ENCODE data around the gene AMN.

- TF ChIP-seq CBFB (CRISPR knock-in tag; IDR thresholded peaks at IDR 0.05) (no peak), CHD2 (IDR thresholded peaks at IDR 0.05; ENCODE audit: low read depth, low read length) (no peak), CTCF (IDR thresholded peaks at IDR 0.05 in 2 of 3, conservative IDR thresholded peaks at IDR 0.05 in 1 of 3; ENCODE audit: insufficient read depth in 2 of 3, low read depth in 1 of 3, low read length in 3 of 3) (no peak), SNAPC5 (CRISPR knock-in tag; IDR thresholded peaks at IDR 0.05) (no peak), SMAD1 (IDR thresholded peaks at IDR 0.05; ENCODE audit: low read depth, low read length, partially characterized antibody) (no peak), SRSF9 (IDR thresholded peaks at IDR 0.05; ENCODE audit: borderline replicate concordance, low read depth, low read length) (no peak), TEAD4 (IDR thresholded peaks at IDR 0.05; ENCODE audit: low read length) (no peak), TEAD4 (CRISPR knock-in tag; IDR thresholded peaks at IDR 0.05; ENCODE audit: borderline replicate concordance) (no peak), THAP12 (CRISPR knock-in tag; IDR thresholded peaks at IDR 0.05) (no peak), BACH1 (tag; IDR thresholded peaks at IDR 0.05) (no peak), NR4A1 (CRISPR knock-in tag; IDR thresholded peaks at IDR 0.05) (no peak), NR4A1 (tag; IDR thresholded peaks at IDR 0.05) (no peak), TARDBP (IDR thresholded peaks at IDR 0.05) (no peak)
Measured at GRCh38 chr14:102973706-102974285, 51.3 kb downstream of the AMN start.
